Left cardiac atrium (tissue), 4 donors: ENCODE results near the gene RAB1B. TPM values are rescaled to one million over a fixed set of nuclear protein-coding genes. Genes with fewer than 3 reads are reported as not detected.
"Not testable (repeated sequence)": the region's sequence is repeated elsewhere in the genome, so short reads cannot be mapped to it uniquely, and the experiment has no call there.

Experiments used
- ATAC-seq, 2 donors: fragments of 200-7000 bp; cut with Tn5 transposase; one replicate each; pipeline ENCODE4 v1.9.1; 2020; ENCODE audit warnings: mild to moderate bottlenecking in 2 of 2, moderate library complexity in 2 of 2
- DNase-seq: peaks from one replicate; pipeline ENCODE4 v3.0.0-alpha.2; 2020
- intact Hi-C, 2 donors: fragments of 100-400 bp; cut with DNase I; formaldehyde crosslinking; loops; one replicate each; pipeline versions ENCODE4 v1.14.1 to v1.15.1; 2022 to 2023
- total RNA-seq, 2 donors: library from RNA; stranded (reverse); fragmentation: NEBNext Ultra II Directional; extraction: Animal tissue kit (Norgen Biotek cat#: 25700); gene quantifications; one replicate each; pipeline ENCODE4 v1.2.1, GENCODE V29; 2021
- donor health status: DM: no; HTN: yes; CAD: no.
- donor health status: DM: no; HTN: yes; CAD: no; lungs with severe emphysema.
- donor health status: DM: yes; HTN: yes; CAD: no.
- donor health status: Dilated cardiomyopathy.

RAB1B gene
- total RNA-seq, 2 donors from 2014 or later = 114 to 115 TPM

DNA sequence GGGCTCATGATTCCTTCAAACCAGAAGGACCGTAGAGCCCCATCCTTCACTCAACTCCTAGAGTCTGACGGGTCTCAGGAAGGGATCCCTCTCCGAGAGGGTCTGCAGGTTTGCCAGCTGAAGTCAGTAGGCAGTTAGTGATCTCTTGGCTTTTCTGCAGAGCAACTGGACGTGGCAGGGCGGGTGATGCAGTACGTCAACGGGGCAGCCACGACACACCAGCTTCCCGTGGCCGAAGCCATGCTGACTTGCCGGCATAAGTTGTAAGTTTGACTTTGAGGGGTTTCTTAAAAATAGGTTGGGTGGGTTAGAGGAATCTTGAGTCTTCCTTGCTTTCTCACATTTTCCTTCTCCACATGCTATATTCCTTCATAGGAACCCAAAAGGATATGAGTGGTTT lies 33.3 kb upstream of the RAB1B start:
- DNase-seq = no peak
- ATAC-seq = no peak
- intact Hi-C loops = no loop called here

DNA sequence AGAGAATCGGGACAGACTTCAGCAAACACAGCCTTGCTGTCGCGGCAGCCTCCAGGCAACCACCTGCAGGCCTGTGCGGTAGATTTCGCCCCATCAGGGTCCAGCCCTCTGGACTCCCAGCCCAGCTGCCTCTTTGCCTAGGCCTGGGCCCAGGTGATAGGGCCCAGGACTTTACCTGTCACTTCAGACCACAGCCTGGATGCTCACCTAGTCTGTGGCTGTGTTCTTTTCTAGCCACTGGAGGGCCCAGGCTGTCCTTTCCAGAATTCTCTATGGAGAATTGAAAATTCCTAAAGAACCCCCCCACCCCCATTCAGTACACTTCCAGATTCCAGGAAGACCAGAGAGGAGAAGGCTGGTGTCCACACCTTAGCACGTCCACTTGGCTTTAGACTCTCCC lies 30.6 kb upstream of the RAB1B start:
- ATAC-seq = no peak
- intact Hi-C loops = no loop called here
- DNase-seq = no peak

DNA sequence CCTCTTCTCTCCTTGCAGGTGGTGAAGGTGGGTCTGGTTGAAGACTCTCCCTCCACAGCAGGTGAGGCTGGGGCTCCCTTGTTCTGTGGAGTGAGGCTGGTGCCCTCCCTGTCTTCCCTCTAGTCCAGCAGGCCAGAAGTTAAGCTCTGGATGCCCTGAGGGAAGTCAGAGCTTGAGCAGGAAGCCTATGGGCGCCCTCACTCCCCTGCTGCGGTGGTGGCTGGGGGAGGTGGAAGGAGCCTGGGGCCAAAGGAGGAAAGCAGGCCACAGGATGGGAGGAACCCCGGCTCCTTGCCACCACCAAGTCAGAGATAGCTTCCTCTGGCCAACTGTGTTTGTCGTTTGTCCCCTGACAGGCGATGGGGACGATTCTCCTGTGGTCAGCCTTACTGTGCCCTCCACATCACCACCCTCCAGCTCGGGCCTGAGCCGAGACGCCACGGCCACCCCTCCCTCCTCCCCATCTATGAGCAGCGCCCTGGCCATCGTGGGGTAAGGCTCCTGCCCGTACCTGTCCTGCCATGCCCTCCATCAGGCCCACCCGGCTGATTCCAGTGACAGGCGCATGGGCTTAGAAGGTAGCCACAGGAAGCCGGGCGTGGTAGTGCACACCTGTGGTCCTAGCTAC lies 29.5 kb upstream of the RAB1B start:
- intact Hi-C loops = no loop called here
- ATAC-seq = no peak
- no peak for DNase-seq

DNA sequence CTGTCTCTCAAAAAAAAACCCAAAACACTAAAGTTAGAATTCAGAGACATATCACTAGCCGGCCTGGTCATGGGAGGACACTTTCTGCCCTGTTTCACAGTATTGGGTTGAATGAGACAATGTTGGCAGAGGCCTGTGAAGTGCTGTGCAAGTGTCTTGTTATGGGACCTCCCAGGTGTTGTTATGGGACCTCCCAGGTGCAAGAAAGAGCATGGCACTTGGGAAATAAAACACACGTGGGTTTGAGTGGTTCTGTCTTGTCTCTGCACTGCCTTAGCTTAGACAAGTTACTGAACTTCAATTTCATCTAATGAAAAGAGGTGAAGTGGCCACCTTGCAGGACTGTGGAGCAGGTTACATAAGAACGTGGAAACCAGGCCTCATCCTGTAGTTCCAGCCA lies 28.9 kb upstream of the RAB1B start:
- ATAC-seq (no peak), DNase-seq (no peak)
- intact Hi-C loops = no loop called here

DNA sequence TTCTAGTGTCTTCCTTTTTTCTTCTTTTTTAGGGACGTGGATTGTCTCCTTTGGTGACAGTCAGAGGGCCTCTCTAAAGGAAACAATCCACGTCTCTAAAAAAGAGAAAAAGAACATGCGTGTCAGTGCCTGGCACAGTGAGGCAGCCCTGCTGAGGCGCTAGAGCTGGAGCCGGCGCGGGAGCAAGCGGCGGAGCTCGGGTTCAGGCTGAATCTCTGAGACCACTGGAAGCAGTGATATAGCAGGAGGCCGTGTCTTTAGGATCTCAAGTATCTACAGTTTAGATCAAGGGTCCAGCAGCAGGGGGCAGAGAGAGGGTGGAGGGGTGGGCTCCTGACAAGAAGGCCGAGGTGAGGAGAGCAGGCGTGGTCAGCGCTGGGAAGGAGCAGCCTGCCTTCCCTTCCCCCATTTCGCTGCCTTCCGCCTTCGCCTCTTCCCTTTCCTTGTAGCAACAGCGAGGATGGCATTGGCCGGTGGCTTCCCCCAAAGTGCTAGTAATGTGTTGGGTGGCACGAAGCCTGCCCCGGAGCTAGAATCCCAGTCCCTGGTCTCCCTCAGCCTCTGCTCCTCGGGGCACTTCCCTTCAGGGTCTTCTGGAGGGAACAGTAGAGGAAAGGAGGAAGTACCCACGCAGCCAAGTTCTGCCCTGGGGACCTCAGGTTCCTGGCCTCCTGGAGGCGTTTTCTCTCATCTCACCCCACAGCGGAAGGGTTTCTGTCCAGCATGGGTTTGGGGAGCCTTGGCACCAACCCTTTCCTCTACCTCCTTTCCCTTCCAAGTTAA lies 28.2 kb upstream of the RAB1B start:
- ATAC-seq (no peak), DNase-seq (no peak)
- intact Hi-C loops = no loop called here

DNA sequence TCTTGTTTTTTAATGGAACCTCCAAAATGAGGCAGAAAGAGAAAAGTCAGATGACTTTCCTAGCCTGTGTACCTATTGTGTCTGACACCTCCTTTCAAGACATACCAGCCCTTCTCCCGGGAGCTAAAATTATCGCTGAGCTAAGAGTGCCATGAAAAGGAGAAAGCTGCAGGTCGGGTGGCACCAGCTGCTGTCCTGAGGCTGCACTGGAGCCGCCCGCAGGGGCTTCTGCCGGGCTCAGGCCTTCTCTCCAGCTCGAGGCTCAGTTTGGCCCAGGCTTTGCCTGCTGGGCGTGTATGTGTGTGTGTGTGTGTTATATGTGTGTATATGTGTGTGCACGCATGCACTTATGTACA lies 27.7 kb upstream of the RAB1B start:
- ATAC-seq (no peak), DNase-seq (no peak)
- intact Hi-C loops = no loop called here

DNA sequence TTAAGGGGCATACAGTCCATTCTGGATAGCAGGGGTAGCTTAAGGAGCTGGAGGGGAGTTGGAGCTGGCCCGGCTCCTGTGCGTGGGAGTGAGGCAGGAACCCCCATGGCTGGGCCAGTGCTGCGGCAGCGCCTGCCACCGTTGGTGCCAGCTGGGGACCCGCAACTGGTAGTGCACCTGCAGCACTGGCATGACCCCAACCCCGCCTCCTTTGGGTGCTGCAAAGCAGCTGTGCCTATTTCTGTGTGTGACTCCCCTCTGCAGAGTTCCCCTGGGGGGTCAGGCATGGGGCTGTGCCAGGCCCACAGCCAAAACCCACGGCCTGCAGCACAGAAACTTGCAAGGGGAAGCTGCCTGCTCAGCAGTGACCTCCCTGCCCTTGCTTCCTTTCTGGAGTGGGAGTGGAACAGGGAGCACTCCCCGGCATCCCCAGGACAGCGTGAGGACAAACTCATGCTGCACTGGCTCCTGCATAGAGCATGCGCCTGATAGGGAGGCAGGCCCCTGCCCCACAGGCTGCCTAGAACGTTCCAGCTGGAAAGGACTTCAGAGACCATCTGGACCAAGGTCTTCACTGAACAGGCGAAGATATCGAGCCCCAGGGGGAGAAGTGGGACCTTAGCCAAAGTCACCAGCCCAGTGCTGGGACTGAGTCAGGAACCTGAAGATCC lies 26.2 kb upstream of the RAB1B start:
- DNase-seq (no peak), ATAC-seq (peak in 1 of 2 donors; percentile 13)
- intact Hi-C loops = no loop called here

DNA sequence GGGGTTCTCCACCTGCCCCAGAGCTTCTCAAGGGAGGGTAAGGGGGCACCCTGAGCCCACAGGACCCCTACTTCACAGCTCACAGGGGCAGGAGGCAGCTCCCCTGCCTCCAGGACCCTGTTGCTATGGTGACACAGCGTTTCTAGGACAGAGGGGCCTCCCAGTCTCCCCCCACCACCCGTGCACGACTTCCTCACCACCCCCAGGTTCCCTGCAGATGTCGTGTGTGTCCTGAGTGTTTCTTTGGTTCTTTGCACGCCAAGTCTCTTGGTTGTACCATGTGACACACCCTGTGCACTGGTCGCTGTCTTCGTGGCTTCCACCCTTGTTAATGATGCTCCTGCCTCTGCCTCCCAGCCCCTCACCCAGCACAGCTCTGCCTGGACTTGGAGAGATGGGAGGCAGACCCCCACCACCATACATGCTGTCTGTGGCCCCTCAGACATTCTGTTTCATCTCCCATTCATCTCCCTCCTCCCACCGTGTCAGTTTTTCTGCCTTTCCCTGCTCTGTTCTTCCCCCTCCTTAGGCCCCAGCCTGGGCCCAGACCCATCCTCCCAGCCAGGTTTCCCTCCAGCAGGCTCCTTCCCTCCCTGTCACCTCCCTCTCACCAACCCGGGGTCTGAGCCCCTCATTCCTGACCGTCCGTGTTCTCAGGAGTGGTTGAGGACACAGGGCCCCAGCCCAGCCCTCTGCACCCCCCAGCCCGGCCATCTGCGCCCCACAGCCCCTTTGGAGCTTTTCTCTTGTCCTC lies 24.5 kb upstream of the RAB1B start:
- ATAC-seq (peak in 1 of 2 donors; percentile 9), DNase-seq (no peak)
- intact Hi-C loops = no loop called here

DNA sequence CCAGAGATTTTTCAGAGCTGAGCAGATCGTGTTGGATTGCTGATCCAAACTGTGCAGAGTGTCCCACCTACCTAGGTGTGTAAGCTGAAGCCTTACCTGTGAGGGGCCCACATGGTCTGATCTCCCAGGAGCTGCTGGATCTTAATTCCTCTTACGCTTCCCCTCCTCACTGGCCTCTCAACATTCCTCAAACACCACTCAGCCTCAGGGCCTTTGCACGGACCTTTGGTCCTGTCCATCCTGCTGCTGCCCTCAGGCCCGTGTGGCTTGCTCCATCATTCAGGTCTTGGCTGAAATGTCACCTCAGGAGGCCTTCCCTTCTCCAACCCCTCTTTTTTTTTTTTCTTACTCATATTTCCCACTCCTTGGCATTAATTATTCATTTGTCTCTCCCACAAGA lies 21.1 kb upstream of the RAB1B start:
- intact Hi-C loops = no loop called here
- no peak for ATAC-seq
- no peak for DNase-seq

DNA sequence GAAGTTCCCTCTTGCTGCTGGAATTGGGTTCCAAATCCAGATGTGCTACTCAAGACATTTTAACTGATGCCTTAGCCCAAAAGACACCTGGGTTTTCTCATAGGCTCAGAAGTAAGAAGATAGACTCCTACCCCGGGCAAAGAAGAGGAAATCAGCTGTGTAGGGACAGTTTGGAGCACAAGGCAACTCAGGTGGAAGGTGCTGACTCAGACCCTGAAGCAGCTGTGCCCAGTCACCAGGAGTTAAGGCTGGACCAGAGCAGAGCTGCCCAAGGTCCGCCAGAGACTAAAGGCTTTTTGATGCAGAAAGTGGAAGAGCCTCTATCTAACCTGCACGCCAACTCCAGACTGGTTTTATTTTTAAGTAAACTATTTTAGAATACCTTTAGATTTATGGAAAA lies 20.6 kb upstream of the RAB1B start:
- DNase-seq = no peak
- intact Hi-C loops = no loop called here

DNA sequence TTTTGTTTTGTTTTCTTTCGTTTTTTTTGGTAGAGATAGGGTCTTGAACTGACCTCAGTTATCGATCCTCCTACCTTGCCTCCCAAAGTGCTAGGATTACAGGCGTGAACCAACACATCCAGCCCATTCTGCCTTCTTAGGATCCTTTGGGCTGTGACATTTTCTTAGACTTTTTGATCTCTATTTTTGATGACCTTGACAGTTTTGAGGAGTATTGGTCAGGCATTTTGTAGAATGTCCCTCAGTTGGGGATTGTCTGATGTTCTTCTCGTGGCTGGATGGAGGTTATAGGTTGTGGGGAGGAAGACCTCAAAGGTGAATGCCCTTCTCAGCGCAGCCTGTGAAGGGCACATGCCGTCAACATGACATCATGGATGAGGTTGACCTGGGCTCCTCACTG lies 19.5 kb upstream of the RAB1B start:
- no peak for DNase-seq
- no peak for ATAC-seq
- intact Hi-C loops = no loop called here

More for the DNA sequence above, 20.6 kb upstream of the RAB1B start:
- ATAC-seq = no peak

DNA sequence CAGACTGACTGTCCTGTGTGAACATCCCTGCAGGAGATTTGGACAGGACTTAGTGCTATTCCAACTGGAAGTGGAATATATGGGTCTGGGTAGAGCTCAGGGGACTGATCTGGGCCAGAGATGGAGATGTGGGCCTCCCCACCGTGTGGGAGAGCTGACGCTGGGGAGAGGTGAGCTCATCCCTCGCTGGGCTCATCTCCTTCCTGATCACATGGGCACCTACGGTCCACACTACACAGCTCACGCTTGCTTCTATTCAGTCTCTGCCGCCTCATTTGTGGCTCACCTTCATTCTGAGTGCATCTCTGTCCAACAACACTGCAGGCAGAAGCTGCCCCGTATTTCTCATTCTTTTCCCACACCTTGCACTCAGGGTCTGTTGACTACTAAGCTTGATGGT lies 16.6 kb upstream of the RAB1B start:
- intact Hi-C loops = no loop called here
- DNase-seq (no peak), ATAC-seq (no peak)

DNA sequence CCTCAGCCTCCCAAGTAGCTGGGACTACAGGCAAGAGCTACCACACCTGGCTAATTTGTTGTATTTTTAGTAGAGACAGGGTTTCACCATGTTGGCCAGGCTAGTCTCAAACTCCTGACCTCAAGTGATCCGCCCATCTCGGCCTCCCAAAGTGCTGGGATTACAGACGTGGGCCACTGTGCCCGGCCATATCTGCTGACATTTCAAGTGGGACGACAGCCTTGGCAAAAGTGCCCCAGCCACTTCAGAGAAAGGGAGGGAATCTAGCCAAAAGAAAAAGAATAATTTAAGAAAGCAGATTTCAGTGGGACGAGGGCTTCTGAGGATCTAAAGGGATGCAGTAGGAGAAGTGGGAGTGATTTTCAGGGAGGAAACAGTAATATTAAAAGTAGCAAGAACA lies 15.4 kb upstream of the RAB1B start:
- ATAC-seq, DNase-seq, intact Hi-C loops: not testable (repeated sequence)

DNA sequence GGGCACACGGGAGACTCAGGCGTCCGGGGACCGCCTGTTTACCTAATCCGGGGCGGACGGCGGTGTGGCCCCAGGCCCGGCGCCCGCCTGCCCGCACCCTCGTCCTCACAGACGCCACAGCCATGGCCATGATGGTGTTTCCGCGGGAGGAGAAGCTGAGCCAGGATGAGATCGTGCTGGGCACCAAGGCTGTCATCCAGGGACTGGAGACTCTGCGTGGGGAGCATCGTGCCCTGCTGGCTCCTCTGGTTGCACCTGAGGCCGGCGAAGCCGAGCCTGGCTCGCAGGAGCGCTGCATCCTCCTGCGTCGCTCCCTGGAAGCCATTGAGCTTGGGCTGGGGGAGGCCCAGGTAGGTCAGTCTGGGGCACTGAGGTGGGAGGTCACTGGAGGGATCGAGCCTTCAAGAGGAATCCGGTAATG lies 10.0 kb upstream of the RAB1B start:
- ATAC-seq = no peak
- intact Hi-C loops = loop anchor here in 1 of 2 donors (2.0 kb wide), 1 partner anchor 36 kb away; no protein-coding TSS in a partner anchor
- DNase-seq = no peak

DNA sequence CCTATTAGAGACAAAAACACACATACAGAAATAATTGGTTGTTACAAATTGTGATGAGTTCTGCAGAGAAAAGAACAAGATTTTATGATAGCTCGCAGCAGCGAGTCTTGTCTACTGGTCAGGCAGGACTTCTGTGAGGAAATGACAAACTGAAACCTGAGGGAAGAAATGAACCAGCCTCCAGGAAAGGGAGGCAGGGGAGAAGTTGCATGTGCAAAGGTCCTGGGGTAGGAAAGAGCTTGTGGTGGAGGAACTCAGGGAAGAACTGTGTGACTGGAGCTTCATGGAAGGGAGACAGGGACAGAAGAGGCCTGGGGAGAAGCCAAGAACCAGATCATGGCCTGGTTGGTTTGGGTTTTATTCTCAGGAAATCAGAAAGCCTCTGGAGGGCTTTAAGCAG lies 9.2 kb upstream of the RAB1B start:
- no peak for ATAC-seq
- no peak for DNase-seq
- intact Hi-C loops = loop anchor here in 1 of 2 donors (2.0 kb wide), 1 partner anchor 36 kb away; no protein-coding TSS in a partner anchor

DNA sequence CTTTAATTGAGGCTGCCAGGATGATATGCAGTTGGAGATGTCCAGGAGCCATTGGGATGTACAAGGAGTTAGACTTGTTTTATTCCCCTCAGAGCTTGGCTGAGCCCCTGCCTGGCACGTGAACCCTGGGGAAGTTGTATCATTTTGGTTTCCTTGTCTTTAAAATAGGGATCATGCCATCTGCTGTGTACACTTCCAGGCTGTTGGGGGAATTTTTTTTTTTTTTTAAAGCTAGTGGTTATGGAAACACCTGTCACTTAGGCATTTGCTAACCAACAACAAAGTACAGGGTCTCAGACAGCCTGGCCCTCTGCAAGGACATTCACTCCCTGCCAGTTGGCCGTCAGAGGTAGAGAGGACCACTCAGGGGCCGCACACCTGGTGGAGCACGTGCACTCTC lies 8.5 kb upstream of the RAB1B start:
- no peak for DNase-seq
- no peak for ATAC-seq
- intact Hi-C loops = loop anchor here in 1 of 2 donors (2.0 kb wide), 1 partner anchor 37 kb away; no protein-coding TSS in a partner anchor

DNA sequence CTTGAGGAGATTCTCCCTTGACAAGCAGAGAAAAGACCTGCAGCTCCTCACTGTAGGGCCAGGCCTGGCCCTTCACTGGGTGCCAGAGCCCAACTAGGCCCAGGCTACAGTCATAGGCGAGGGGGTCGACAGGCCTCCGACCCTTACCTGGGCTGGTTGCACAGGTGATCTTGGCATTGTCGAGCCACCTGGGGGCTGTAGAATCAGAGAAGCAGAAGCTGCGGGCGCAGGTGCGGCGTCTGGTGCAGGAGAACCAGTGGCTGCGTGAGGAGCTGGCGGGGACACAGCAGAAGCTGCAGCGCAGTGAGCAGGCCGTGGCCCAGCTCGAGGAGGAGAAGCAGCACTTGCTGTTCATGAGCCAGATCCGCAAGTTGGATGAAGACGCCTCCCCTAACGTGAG lies 6.9 kb upstream of the RAB1B start:
- ATAC-seq (no peak), DNase-seq (no peak)
- intact Hi-C loops = no loop called here

DNA sequence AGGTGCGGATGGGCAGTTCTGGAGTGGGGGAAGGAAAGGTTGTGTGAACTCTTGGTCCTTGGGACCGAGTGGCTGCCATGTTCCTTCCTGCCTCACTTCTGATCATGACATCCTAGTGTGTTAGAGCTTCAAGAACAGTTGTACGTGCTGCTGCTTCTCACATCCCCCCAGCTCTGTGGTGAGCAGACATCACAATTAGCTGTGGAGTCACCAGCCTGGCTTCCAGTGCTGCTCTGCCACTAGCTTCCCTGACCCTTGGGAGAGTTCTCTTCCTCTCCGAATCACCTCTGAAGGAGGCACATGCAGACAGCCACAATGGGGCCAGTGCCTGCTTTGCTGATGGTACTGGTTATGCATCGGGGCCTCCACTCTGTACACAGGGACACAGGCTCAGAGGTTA lies 6.2 kb upstream of the RAB1B start:
- no peak for DNase-seq
- ATAC-seq = no peak
- intact Hi-C loops = no loop called here

DNA sequence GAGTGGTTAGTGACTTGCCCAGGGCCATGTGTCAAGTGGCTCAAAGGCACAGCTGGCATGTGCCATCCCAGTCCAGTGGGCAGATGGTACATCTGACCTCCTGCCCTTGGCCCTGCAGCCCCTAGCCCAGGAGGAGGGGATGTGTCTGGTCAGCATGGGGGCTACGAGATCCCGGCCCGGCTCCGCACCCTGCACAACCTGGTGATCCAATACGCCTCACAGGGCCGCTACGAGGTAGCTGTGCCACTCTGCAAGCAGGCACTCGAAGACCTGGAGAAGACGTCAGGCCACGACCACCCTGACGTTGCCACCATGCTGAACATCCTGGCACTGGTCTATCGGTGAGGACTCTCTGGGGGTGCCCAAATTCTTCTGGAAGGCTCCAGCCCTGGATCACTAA lies 5.7 kb upstream of the RAB1B start:
- no peak for ATAC-seq
- intact Hi-C loops = no loop called here

DNA sequence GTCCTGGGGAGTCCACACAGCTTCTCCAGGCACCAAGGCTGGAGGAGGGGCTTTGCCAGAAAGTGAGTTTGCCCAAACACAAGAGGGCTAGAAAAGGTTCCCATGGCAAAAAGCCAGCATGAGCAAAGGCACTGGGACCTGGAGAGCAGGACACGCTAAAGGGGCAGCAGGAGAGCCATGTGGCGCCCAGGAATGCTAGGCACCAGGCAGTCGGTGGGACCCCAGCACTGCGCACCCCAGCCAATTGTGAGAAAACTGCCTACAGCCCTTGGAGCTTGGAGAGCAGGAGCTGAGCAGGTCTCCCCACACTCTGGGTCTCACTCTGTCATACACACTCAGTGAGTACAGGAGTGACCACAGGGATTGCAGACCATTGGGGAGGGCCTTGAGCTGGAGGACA lies 5.2 kb upstream of the RAB1B start:
- intact Hi-C loops = no loop called here
- DNase-seq (no peak), ATAC-seq (no peak)

More for the DNA sequence above, 5.7 kb upstream of the RAB1B start:
- DNase-seq = no peak
